GM19324 (cell line): Measurements from ENCODE around the gene WIPF2.

Source experiments
- ATAC-seq: cut with Tn5 transposase; IDR thresholded peaks from one replicate; pipeline ENCODE4 v1.9.1; 2021; ENCODE audit warnings: mild to moderate bottlenecking, moderate library complexity; ENCODE audit not compliant: unreplicated experiment, low FRiP score

WIPF2 gene

GRCh38 chr17:40218740-40219593 is at the start of gene WIPF2:
Gene WIPF2 (plus strand): TSS chr17:40219304. CDS start chr17:40256460, 37,156 bp downstream.
- peak; percentile 96 for ATAC-seq

GRCh38 chr17:40170325-40170724 is 48.8 kb upstream of the WIPF2 start:
- no peak for ATAC-seq

GRCh38 chr17:40171750-40172149 is 47.4 kb upstream of the WIPF2 start:
- no peak for ATAC-seq

- no peak for ATAC-seq
Observed at GRCh38 chr17:40173091-40173777, 45.9 kb upstream of the WIPF2 start.

GRCh38 chr17:40173778-40174135 is 45.3 kb upstream of the WIPF2 start:
- no peak for ATAC-seq

DNA sequence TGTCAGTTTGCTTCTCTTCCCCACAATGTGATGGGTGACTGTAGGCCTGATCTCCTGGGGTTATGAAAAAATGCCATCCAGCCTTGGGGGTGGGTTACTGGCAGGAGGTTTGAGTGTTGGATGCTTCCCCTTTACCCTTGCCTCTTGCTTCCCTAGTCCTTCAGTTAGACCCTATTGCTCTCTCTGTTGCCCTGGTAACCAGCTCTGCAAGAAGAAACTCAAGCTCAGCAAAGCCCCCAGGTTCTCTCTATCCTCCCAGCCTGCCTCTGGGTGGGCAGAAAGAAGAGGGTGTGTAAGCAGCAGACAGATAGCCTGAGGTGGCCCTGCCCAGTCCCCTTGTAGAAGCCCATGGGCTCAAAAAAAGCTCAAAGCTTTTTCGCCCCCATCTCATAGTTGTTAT is 44.6 kb upstream of the WIPF2 start:
- no peak for ATAC-seq

DNA sequence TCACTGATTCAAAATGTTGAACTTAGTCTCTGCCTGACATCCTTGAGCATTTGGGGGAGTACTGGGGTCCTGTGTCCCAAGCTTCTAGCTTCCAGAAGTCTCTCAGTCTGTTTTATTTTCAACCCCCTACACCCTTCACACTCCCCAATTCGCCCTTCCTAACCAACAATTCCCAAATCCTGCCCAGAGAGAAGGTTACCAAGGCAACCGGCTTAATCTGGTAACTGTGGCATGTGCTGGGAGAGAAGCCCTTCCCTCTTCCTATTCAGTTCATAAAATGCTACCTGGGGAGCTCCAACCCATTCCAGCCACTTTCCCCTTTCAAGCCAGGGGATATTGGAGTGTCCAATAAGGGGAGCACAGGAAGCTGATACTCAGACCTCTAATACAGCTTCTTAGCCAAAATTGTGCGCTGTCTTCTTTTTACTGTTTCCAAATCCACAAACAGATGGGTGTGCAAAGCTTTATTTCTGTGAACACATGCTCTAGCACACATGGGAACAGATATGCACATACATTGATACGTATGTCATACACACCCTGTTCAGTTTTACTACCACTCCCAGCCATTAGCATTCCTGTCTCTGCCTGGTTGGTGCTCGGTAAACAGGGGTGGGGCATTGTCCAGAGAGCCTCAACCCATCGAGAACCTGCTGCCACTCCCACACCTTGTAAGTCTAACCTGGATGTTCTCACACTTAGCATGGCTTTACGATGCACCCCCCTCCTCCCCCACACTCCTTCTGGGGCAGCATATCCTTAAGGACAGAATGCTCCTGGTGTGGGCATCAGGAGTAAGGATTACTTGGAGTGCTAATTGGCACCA is 43.0 kb upstream of the WIPF2 start:
- no peak for ATAC-seq

- ATAC-seq: no peak
Observed at GRCh38 chr17:40176754-40177110, 42.4 kb upstream of the WIPF2 start.

DNA sequence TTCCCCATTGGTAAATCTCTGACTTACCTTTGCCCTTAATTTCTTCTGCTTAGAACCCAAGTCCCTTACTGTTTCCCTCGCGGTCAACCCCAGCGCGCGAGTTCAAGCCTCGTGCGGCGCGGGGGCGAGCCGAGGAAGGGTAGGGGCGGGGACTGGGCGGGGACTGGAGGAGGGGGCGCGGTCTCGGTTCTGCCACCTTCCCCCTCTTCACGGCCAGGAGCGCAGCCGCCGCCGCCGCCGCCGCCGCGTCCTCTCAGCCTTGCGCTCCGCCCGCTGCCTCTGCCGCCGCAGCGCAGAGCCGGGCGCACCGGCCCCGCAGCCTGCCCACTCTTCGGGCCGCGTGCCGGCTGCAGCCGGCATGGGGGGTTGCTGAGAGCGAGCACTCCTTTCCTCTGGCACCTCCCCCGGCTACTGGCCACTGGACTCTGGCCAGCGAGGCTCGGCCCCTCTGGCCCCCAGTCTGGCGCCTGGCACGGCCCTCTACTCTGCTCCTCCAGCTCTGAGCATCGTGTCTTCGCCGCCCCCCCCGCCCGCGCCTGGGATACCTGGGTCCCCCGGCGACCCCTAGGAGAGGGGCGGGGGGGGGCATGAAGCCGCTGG is 41.7 kb upstream of the WIPF2 start, which contains the start of gene RAPGEFL1:
RAPGEFL1 (plus strand) TSS at position 196 of the 600 bp plus-strand sequence; CDS start at position 588, 392 bp downstream.
- peak; percentile 49 for ATAC-seq

DNA sequence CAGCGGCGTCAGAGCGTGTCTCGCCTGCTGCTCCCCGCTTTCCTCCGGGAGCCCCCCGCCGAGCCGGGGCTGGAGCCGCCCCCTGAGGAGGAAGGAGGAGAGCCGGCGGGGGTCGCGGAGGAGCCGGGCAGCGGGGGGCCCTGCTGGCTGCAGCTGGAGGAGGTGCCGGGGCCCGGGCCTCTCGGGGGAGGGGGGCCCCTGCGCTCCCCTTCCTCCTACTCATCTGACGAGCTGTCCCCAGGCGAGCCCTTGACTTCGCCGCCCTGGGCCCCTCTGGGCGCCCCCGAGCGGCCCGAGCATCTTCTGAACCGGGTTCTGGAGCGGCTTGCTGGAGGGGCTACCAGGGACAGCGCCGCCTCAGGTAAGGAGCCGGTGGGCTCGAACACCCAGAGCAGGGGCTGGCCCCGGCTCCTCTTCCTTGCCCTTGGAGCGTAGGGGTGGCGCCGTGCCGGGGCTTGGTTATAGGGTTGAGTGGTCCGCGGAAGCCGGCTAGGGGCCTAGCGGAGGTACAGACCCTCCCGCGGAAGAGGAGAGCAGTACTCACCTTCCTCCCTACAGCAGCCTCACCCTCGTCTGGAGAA is 41.0 kb upstream of the WIPF2 start:
- no peak for ATAC-seq

GRCh38 chr17:40178660-40179059 is 40.4 kb upstream of the WIPF2 start:
- ATAC-seq: no peak

GRCh38 chr17:40179923-40180659 is 39.0 kb upstream of the WIPF2 start:
- no peak for ATAC-seq

GRCh38 chr17:40180694-40181093 is 38.4 kb upstream of the WIPF2 start:
- ATAC-seq: no peak

DNA sequence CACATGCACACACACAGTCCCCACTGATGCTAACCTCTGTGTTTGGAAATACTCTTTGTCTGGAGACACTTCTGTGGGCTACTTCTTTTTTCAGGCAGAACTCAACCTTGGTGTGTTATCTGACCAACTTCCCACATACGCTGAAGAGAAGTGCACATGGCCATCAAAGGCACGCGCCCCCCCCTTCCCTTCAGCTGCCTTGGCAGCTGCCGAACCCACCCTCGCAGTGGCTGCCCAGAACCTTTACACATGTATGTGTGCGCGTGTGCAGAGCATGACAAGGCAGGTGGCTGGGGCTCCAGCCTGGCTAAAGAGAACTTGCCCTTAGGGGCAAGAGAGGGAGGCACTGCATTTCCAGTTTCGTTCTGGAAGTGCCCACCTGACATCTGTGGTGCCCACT is 37.9 kb upstream of the WIPF2 start:
- no peak for ATAC-seq

DNA sequence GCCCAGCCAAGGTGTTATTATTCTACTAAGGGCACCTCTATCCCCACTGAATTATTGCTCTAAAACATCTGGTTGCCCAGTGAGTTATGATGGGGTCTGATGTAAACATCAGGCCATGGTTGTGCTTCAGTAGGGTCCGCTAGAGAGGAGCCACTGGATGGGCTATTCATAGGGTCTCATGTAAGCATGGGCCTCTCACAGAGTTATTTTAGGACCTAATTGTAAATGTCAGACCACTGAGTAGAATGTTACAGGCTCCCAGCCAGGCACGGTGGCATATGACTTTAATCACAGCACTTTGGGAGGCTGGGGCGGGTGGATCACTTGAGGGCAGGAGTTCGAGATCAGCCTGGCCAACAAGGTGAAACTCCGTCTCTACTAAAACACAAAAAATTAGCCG is 36.5 kb upstream of the WIPF2 start:
- no peak for ATAC-seq

- ATAC-seq: no peak
Observed at GRCh38 chr17:40187238-40187637, 31.9 kb upstream of the WIPF2 start.

DNA sequence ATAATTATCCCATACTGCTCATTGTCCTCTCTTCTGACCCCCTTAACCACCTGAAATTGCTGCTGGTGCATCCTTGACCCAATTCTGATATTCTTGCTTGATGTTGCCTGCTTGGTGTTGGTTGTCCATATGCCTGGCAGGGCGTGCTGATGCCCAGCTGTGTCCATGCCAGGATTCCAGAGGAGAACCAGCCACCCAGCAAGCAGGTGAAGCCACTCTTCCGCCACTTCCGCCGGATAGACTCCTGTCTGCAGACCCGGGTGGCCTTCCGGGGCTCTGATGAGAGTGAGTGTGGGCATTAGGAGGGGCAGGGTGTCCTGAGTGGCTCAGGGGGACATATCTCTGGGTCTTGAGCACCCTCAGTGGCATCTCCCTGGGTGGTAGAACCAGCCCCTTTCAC is 30.4 kb upstream of the WIPF2 start:
- ATAC-seq: no peak

GRCh38 chr17:40190197-40191021 is 28.7 kb upstream of the WIPF2 start:
- ATAC-seq: no peak
